Lung (tissue), 12 donors: ENCODE measurements around the gene TAF1C. TPM values are rescaled to one million over a fixed set of nuclear protein-coding genes. Genes with fewer than 3 reads are reported as not detected.
A peak's percentile ranks its signal among the peaks of the same experiment; 100 is the strongest.

Source experiments
- ATAC-seq: fragments of 200-7000 bp; cut with Tn5 transposase; one replicate; pipeline ENCODE4 v1.9.1; 2020; ENCODE audit warnings: moderate number of reproducible peaks; ENCODE audit not compliant: insufficient read depth, low FRiP score
- DNase-seq, 3 donors: peaks; one replicate each; pipeline ENCODE4 v3.0.0-alpha.2; 2013 to 2017
- H3K27ac ChIP-seq, 2 donors: one replicate each; pipeline ENCODE4 v1.5.1; 2013; ENCODE audit warnings: mild to moderate bottlenecking in 2 of 2, moderate library complexity in 2 of 2, control low read depth in 1 of 2, inconsistent platforms in 1 of 2, low read depth in 1 of 2, low read length in 1 of 2
- H3K27me3 ChIP-seq, 3 donors: one replicate each; pipeline ENCODE4 v1.5.1; 2013; ENCODE audit warnings: low read length in 2 of 3; ENCODE audit not compliant: control insufficient read depth in 3 of 3, insufficient read depth in 3 of 3
- H3K36me3 ChIP-seq, 4 donors: one replicate each; pipeline ENCODE4 v1.5.1; 2013; ENCODE audit warnings: low read length in 4 of 4, mild to moderate bottlenecking in 1 of 4, moderate library complexity in 1 of 4; ENCODE audit not compliant: control insufficient read depth in 4 of 4, insufficient read depth in 4 of 4
- H3K4me1 ChIP-seq, 5 donors: one replicate each; pipeline ENCODE4 v1.5.1; 2013; ENCODE audit warnings: low read length in 5 of 5, mild to moderate bottlenecking in 2 of 5, moderate library complexity in 1 of 5; ENCODE audit not compliant: control insufficient read depth in 5 of 5, insufficient read depth in 5 of 5
- H3K4me3 ChIP-seq: one replicate; pipeline ENCODE4 v1.5.1; 2013; ENCODE audit warnings: mild to moderate bottlenecking, control low read depth, moderate library complexity
- H3K9ac ChIP-seq, 2 donors: one replicate each; pipeline ENCODE4 v1.5.1; 2013; ENCODE audit warnings: low read length in 2 of 2, control low read depth in 1 of 2; ENCODE audit not compliant: insufficient read depth in 1 of 2
- H3K9me3 ChIP-seq, 4 donors: one replicate each; pipeline ENCODE4 v1.5.1; 2013; ENCODE audit warnings: low read length in 3 of 4, mild to moderate bottlenecking in 1 of 4, moderate library complexity in 1 of 4; ENCODE audit not compliant: control insufficient read depth in 4 of 4, insufficient read depth in 3 of 4
- WGBS, 2 donors: extraction: QIAGEN DNeasy Blood & Tissue Kit; methylation state at CpG; one replicate each; pipeline ENCODE4 v1.1.7; 2013; 5-methylcytosine and 5-hydroxymethylcytosine counted together
- polyA plus RNA-seq, 2 donors: library from polyadenylated mRNA; stranded (reverse); fragments of 200-250 nt; gene quantifications; one replicate each; pipeline ENCODE4 v1.2.1, GENCODE V29; 2013
- total RNA-seq, 2 donors: library from RNA; depleted of rRNA in 1 of 2; stranded (reverse); fragments of >200 nt in 1 of 2; gene quantifications; one replicate each; pipeline ENCODE4 v1.2.1, GENCODE V29; 2014 to 2021
- TF ChIP-seq, protein P1 (sequence below): IDR thresholded peaks from 2 replicates; pipeline ENCODE4 v1.5.1; 2012; ENCODE audit warnings: mild to moderate bottlenecking; ENCODE audit errors: control extremely low read depth, extremely low read depth
- donor health status: control.
- donor health status: control.
- donor health status: Bipolar disorder and iron deficiency.
- donor health status: healthy.
- donor health status: DM: yes; HTN: yes; CAD: no.

The TAF1C gene
- total and polyA plus RNA-seq, 4 donors, result 36.1 to 53.1 (median 43.3) TPM

- Histone ChIP-seq H3K9ac (no peak overlapping the region), H3K27me3 (no peaks in the 10 kb centered on the region), H3K36me3 (no peaks in the 10 kb centered on the region), H3K4me3 (no peak overlapping the region), H3K27ac (peak overlapping the region in 1 of 2 donors; percentile 60), H3K9me3 (no peaks in the 10 kb centered on the region), H3K4me1 (peaks cover 0 to 21% (median 2%) of the 10 kb centered on the region in 5 donors)
- TF ChIP-seq, protein P1, sequence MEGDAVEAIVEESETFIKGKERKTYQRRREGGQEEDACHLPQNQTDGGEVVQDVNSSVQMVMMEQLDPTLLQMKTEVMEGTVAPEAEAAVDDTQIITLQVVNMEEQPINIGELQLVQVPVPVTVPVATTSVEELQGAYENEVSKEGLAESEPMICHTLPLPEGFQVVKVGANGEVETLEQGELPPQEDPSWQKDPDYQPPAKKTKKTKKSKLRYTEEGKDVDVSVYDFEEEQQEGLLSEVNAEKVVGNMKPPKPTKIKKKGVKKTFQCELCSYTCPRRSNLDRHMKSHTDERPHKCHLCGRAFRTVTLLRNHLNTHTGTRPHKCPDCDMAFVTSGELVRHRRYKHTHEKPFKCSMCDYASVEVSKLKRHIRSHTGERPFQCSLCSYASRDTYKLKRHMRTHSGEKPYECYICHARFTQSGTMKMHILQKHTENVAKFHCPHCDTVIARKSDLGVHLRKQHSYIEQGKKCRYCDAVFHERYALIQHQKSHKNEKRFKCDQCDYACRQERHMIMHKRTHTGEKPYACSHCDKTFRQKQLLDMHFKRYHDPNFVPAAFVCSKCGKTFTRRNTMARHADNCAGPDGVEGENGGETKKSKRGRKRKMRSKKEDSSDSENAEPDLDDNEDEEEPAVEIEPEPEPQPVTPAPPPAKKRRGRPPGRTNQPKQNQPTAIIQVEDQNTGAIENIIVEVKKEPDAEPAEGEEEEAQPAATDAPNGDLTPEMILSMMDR, result no peak
- DNase-seq (no peak), ATAC-seq (no peak)
- 54 to 71% methylated on average over 2 of the region's 2 CpGs for WGBS, 2 donors
Measured at GRCh38 chr16:84138500-84138823, 48.4 kb downstream of the TAF1C start.

- H3K36me3 ChIP-seq, result no peaks in the 10 kb centered on the region
- no peaks in the 10 kb centered on the region for H3K9me3 ChIP-seq
- TF ChIP-seq, protein P1, result no peak
- no peak overlapping the region for H3K9ac ChIP-seq
- H3K4me3 ChIP-seq, result no peak overlapping the region
- peaks cover 0 to 19% (median 2%) of the 10 kb centered on the region in 5 donors for H3K4me1 ChIP-seq
- no peak overlapping the region for H3K27ac ChIP-seq
- no peak for ATAC-seq
- no peak for DNase-seq
- no peaks in the 10 kb centered on the region for H3K27me3 ChIP-seq
- 93 to 96% methylated on average over 7 of the region's 7 CpGs for WGBS, 2 donors
Measured at GRCh38 chr16:84137769-84138357, 49.0 kb downstream of the TAF1C start.

DNA sequence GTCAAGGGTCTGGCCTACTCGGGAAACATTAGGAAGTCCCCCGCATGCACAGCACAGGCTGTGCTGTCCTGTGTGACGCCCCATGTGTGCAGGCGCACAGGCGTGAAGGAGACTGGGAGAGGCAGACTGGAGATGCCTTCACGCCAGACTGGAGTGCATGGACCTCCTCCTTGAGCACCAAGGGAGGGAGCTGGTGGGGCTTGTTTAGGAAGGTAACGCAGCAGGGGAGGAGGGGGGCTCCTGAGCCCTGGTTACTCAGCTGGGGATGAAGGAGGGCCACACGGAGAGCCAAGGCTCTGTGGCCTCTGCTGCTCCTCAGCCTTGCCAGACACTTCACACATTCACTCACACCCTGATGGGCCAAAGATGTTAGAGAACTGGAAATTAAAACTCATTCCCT is 49.6 kb downstream of the TAF1C start:
- Histone ChIP-seq H3K27me3 (no peaks in the 10 kb centered on the region), H3K9me3 (no peaks in the 10 kb centered on the region), H3K9ac (no peak overlapping the region), H3K36me3 (no peaks in the 10 kb centered on the region), H3K27ac (no peak overlapping the region), H3K4me1 (peaks cover 0 to 19% (median 2%) of the 10 kb centered on the region in 5 donors), H3K4me3 (no peak overlapping the region)
- ATAC-seq (no peak), DNase-seq (no peak)
- TF ChIP-seq, protein P1, result no peak
- 87 to 91% methylated on average over 8 of the region's 8 CpGs for WGBS, 2 donors
